ENCODE data around the gene TBCCD1. TPM values are rescaled to one million over a fixed set of nuclear protein-coding genes. Genes with fewer than 3 reads are reported as not detected.
"Not testable (repeated sequence)": the region's sequence is repeated elsewhere in the genome, so short reads cannot be mapped to it uniquely, and the experiment has no call there.

Gene TBCCD1
- polyA plus RNA-seq, 2 donors = 2.7 to 4.4 TPM

GRCh38 chr3:186502138-186502948, 64.8 kb downstream of the TBCCD1 start:
- H3K4me1 ChIP-seq (ENCODE audit: control insufficient read depth in 2 of 2, insufficient read depth in 2 of 2, low read length in 1 of 2) = no peaks in the 10 kb centered on the region
- no peaks in the 10 kb centered on the region for H3K9me3 ChIP-seq (ENCODE audit: control insufficient read depth in 2 of 2, insufficient read depth in 1 of 2, low read depth in 1 of 2, low read length in 1 of 2)
- no peak overlapping the region for H3K4me3 ChIP-seq (ENCODE audit: low read depth in 1 of 2, low read length in 2 of 2)
- H3K27ac ChIP-seq (ENCODE audit: low read depth in 2 of 2, low read length in 1 of 2) = no peak overlapping the region
- H3K27me3 ChIP-seq (ENCODE audit: control insufficient read depth in 1 of 2, insufficient read depth in 2 of 2, low read length in 2 of 2) = no peaks in the 10 kb centered on the region
- no peaks in the 10 kb centered on the region for H3K36me3 ChIP-seq (ENCODE audit: control insufficient read depth in 2 of 2, insufficient read depth in 2 of 2, low read length in 1 of 2)
- WGBS, 2 donors = 42 to 55% methylated on average over 5 of the region's 5 CpGs

GRCh38 chr3:186499949-186500348, 67.2 kb downstream of the TBCCD1 start:
- WGBS, 2 donors = 74 to 78% methylated on average over 3 of the region's 3 CpGs
- not testable (repeated sequence) for H3K4me3 ChIP-seq (ENCODE audit: low read depth in 1 of 2, low read length in 2 of 2); H3K36me3 ChIP-seq (ENCODE audit: control insufficient read depth in 2 of 2, insufficient read depth in 2 of 2, low read length in 1 of 2); H3K4me1 ChIP-seq (ENCODE audit: control insufficient read depth in 2 of 2, insufficient read depth in 2 of 2, low read length in 1 of 2); H3K27ac ChIP-seq (ENCODE audit: low read depth in 2 of 2, low read length in 1 of 2); H3K9me3 ChIP-seq (ENCODE audit: control insufficient read depth in 2 of 2, insufficient read depth in 1 of 2, low read depth in 1 of 2, low read length in 1 of 2); H3K27me3 ChIP-seq (ENCODE audit: control insufficient read depth in 1 of 2, insufficient read depth in 2 of 2, low read length in 2 of 2)

GRCh38 chr3:186498022-186498421, 69.1 kb downstream of the TBCCD1 start:
- not testable (repeated sequence) for H3K4me3 ChIP-seq (ENCODE audit: low read depth in 1 of 2, low read length in 2 of 2); H3K27ac ChIP-seq (ENCODE audit: low read depth in 2 of 2, low read length in 1 of 2); H3K9me3 ChIP-seq (ENCODE audit: control insufficient read depth in 2 of 2, insufficient read depth in 1 of 2, low read depth in 1 of 2, low read length in 1 of 2); H3K36me3 ChIP-seq (ENCODE audit: control insufficient read depth in 2 of 2, insufficient read depth in 2 of 2, low read length in 1 of 2); H3K27me3 ChIP-seq (ENCODE audit: control insufficient read depth in 1 of 2, insufficient read depth in 2 of 2, low read length in 2 of 2); H3K4me1 ChIP-seq (ENCODE audit: control insufficient read depth in 2 of 2, insufficient read depth in 2 of 2, low read length in 1 of 2)
- 90 to 94% methylated on average over 2 of the region's 2 CpGs for WGBS, 2 donors

- 85 to 95% methylated on average over 3 to 4 of the region's 4 CpGs for WGBS, 2 donors
- no peak overlapping the region for H3K27ac ChIP-seq (ENCODE audit: low read depth in 2 of 2, low read length in 1 of 2)
- H3K4me3 ChIP-seq (ENCODE audit: low read depth in 1 of 2, low read length in 2 of 2) = no peak overlapping the region
- peaks cover 0 to 4% of the 10 kb centered on the region in 2 donors for H3K4me1 ChIP-seq (ENCODE audit: control insufficient read depth in 2 of 2, insufficient read depth in 2 of 2, low read length in 1 of 2)
- H3K36me3 ChIP-seq (ENCODE audit: control insufficient read depth in 2 of 2, insufficient read depth in 2 of 2, low read length in 1 of 2) = no peaks in the 10 kb centered on the region
- H3K9me3 ChIP-seq (ENCODE audit: control insufficient read depth in 2 of 2, insufficient read depth in 1 of 2, low read depth in 1 of 2, low read length in 1 of 2) = no peaks in the 10 kb centered on the region
- peaks cover 0 to 3% of the 10 kb centered on the region in 2 donors for H3K27me3 ChIP-seq (ENCODE audit: control insufficient read depth in 1 of 2, insufficient read depth in 2 of 2, low read length in 2 of 2)
These were observed 69.5 kb downstream of the TBCCD1 start for GRCh38 chr3:186497608-186498007.

DNA sequence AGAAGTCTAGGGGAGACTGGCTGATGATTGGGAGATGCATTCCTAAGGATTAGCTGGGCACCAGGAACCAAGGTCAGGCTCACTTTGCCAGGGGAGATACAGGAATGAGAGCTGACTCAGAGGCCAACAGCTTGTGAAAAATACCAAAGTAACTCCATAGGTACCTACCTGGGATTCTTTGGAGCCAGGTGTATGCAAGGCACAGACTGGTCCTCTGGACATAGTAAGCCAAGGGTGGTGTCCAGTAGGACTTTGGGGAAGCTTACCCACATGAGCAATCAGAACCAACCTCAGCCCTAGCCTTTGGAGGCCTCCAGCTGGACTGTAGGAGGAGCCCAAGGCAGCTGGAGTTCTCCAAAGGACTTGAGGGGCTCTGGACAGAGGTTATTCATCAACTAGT, 70.5 kb downstream of the TBCCD1 start:
- no peaks in the 10 kb centered on the region for H3K36me3 ChIP-seq (ENCODE audit: control insufficient read depth in 2 of 2, insufficient read depth in 2 of 2, low read length in 1 of 2)
- peaks cover 0 to 4% of the 10 kb centered on the region in 2 donors for H3K4me1 ChIP-seq (ENCODE audit: control insufficient read depth in 2 of 2, insufficient read depth in 2 of 2, low read length in 1 of 2)
- no peaks in the 10 kb centered on the region for H3K9me3 ChIP-seq (ENCODE audit: control insufficient read depth in 2 of 2, insufficient read depth in 1 of 2, low read depth in 1 of 2, low read length in 1 of 2)
- H3K27ac ChIP-seq (ENCODE audit: low read depth in 2 of 2, low read length in 1 of 2) = no peak overlapping the region
- peaks cover 0 to 3% of the 10 kb centered on the region in 2 donors for H3K27me3 ChIP-seq (ENCODE audit: control insufficient read depth in 1 of 2, insufficient read depth in 2 of 2, low read length in 2 of 2)
- H3K4me3 ChIP-seq (ENCODE audit: low read depth in 1 of 2, low read length in 2 of 2) = no peak overlapping the region

Other genes starting within 250 kb of the TBCCD1 start
- 1 to 10 TPM in 1 of 2 donors, under 1 TPM in 1; 0.88 to 1.6 TPM for gene DGKG, start 205.1 kb downstream of the TBCCD1 start, polyA plus RNA-seq
- 1 to 10 TPM; 1.4 to 5.0 TPM for gene CRYGS, start 23.0 kb downstream of the TBCCD1 start, polyA plus RNA-seq
- 10 to 100 TPM; 30.7 to 43.4 TPM for gene DNAJB11, start 3.4 kb upstream of the TBCCD1 start, polyA plus RNA-seq
- gene AHSG, start 45.7 kb upstream of the TBCCD1 start, polyA plus RNA-seq = under 1 TPM; 0.06 TPM
- 1 to 10 TPM; 3.3 to 5.0 TPM for gene FETUB, start 73.1 kb upstream of the TBCCD1 start, polyA plus RNA-seq
- under 1 TPM in 1 of 2 donors, not detected in 1; 0.05 TPM for gene HRG, start 98.7 kb upstream of the TBCCD1 start, polyA plus RNA-seq
- gene KNG1, start 150.0 kb upstream of the TBCCD1 start, polyA plus RNA-seq = not detected
- 100 to 1,000 TPM; 184 to 241 TPM for gene EIF4A2, start 216.2 kb upstream of the TBCCD1 start, polyA plus RNA-seq
- 10 to 100 TPM; 17.8 to 18.8 TPM for gene RFC4, start 239.1 kb upstream of the TBCCD1 start, polyA plus RNA-seq

Data from esophagus (tissue), 2 donors.